Panc1 (cell line): Measurements from ENCODE around the gene AGPS. TPM values are rescaled to one million over a fixed set of nuclear protein-coding genes. Genes with fewer than 3 reads are reported as not detected.
"Not testable (repeated sequence)": the region's sequence is repeated elsewhere in the genome, so short reads cannot be mapped to it uniquely, and the experiment has no call there.

Source experiments
- ATAC-seq: fragments of 200-7000 bp; cut with Tn5 transposase; 2 replicates; pipeline ENCODE4 v1.9.1; 2020; ENCODE audit warnings: mild to moderate bottlenecking, moderate library complexity
- BruUV-seq: library from RNA; stranded (reverse); fragments of 400-500 nt; replicated peaks from 2 replicates; lab custom pipeline; 2021; lab: Mats Ljungman, UMichigan
- CTCF ChIA-PET: fragments of 300-600 bp; sonication (Branson Sonifier 250); formaldehyde crosslinking; loops from one replicate; lab custom pipeline; 2022; ENCODE audit warnings: antibody characterized with exemption; lab: Charles Lee
- POLR2A ChIA-PET: fragments of 300-600 bp; sonication (Branson Sonifier 250); formaldehyde crosslinking; loops from one replicate; lab custom pipeline; 2022; ENCODE audit warnings: antibody characterized with exemption; lab: Charles Lee
- DNase-seq: peaks from one replicate; pipeline ENCODE4 v3.0.0-alpha.2; 2010; ENCODE audit warnings: low read depth, low spot score
- H3K27ac ChIP-seq: 2 replicates; pipeline ENCODE4 v1.5.1; 2011; ENCODE audit warnings: mild to moderate bottlenecking, low read length, inconsistent platforms
- H3K27me3 ChIP-seq: fragments of 200-500 bp; sonication (Bioruptor generic); 2 replicates; pipeline ENCODE4 v1.6.0; 2014; ENCODE audit warnings: low read length, inconsistent platforms; ENCODE audit not compliant: control insufficient read depth, insufficient read depth
- H3K36me3 ChIP-seq: fragments of 200-500 bp; sonication (Bioruptor generic); 2 replicates; pipeline ENCODE4 v1.5.1; 2014; ENCODE audit warnings: inconsistent platforms, mild to moderate bottlenecking, low read length, moderate library complexity; ENCODE audit not compliant: control insufficient read depth, insufficient read depth
- H3K4me1 ChIP-seq: 2 replicates; pipeline ENCODE4 v1.5.1; 2011; ENCODE audit warnings: inconsistent platforms, mild to moderate bottlenecking, low read length, moderate library complexity; ENCODE audit not compliant: control insufficient read depth, insufficient read depth
- H3K4me3 ChIP-seq, 2 experiments: 2 replicates each; pipeline ENCODE4 v1.5.1; 2011 to 2012; ENCODE audit warnings: low read depth in 2 of 2, low read length in 2 of 2, mild to moderate bottlenecking in 2 of 2, inconsistent platforms in 1 of 2, moderate library complexity in 1 of 2
- H3K9me3 ChIP-seq: fragments of 200-500 bp; sonication (Bioruptor generic); 2 replicates; pipeline ENCODE4 v1.5.1; 2014; ENCODE audit warnings: low read depth, mild to moderate bottlenecking, inconsistent platforms, low read length, moderate library complexity; ENCODE audit not compliant: control insufficient read depth, insufficient read depth
- POLR2AphosphoS5 ChIP-seq: IDR thresholded peaks from 2 replicates; pipeline ENCODE4 v1.6.1; 2012; ENCODE audit warnings: mild to moderate bottlenecking, low read depth, low read length, moderate library complexity
- SIN3A ChIP-seq: IDR thresholded peaks from 2 replicates; pipeline ENCODE4 v1.6.1; 2012; ENCODE audit warnings: low read depth, mild to moderate bottlenecking, low read length, moderate library complexity, borderline replicate concordance; ENCODE audit not compliant: insufficient read depth
- TCF7L2 ChIP-seq: IDR thresholded peaks from 2 replicates; pipeline ENCODE4 v1.6.1; 2011; ENCODE audit warnings: mild to moderate bottlenecking, low read depth, low read length, inconsistent platforms
- in situ Hi-C: cut with HindIII; loops from 2 replicates; pipeline ENCODE4 v1.10.0; 2016; ENCODE audit warnings: low sequenced_read_pairs, low pct_unique_long_range_greater_than_20kb
- intact Hi-C: fragments of 100-400 bp; cut with micrococcal nuclease; formaldehyde crosslinking; loops from one replicate; pipeline ENCODE4 v1.10.0; 2022; ENCODE audit not compliant: unreplicated experiment
- total RNA-seq: library from RNA; stranded (reverse); gene quantifications from one replicate; pipeline ENCODE4 v1.2.1, GENCODE V29; 2021; ENCODE audit not compliant: unreplicated experiment
- TF ChIP-seq, protein P1 (sequence below): fragments of 450-650 bp; IDR thresholded peaks from 2 replicates; pipeline ENCODE4 v1.5.1; 2017; ENCODE audit warnings: mild to moderate bottlenecking
- TF ChIP-seq, protein P2 (sequence below), 2 experiments: IDR thresholded peaks; 2 replicates each; pipeline ENCODE4 v1.6.1; 2011 to 2012; ENCODE audit warnings: low read depth in 2 of 2, control low read depth in 1 of 2, low read length in 1 of 2, mild to moderate bottlenecking in 1 of 2, moderate library complexity in 1 of 2; ENCODE audit not compliant: insufficient read depth in 1 of 2

AGPS gene
- total RNA-seq, 1 experiment from 2014 or later = 68.7 TPM

DNA sequence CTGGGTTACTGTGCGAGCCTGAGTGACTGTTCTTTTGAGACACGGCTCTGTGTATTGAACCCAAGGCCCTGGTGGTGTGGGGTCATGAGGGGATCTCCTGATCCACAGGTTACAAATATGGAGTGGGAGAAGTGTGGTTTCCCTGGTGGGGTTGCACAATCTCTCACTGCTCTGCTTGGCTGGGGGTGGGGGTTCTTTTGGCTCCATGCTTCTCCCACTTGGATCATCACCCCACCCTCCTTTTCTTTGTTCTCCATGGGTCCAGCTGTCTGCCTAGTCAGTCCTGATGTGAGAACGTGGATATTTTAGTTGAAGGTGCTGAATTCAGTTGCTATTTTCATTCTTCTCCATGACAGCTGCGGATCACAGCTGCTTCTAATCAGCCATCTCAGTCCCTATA, 37.8 kb downstream of the AGPS start:
- H3K27ac ChIP-seq = no peak overlapping the region
- ChIA-PET POLR2A (no interaction called here), CTCF (no interaction called here)
- H3K9me3 ChIP-seq = peaks cover 36% of the 10 kb centered on the region; the same call in 1 of the 2 replicates
- no peaks in the 10 kb centered on the region for H3K27me3 ChIP-seq
- H3K4me3 ChIP-seq = no peak overlapping the region
- H3K4me1 ChIP-seq = no peaks in the 10 kb centered on the region
- intact Hi-C loops (no loop called here), in situ Hi-C loops (no loop called here)
- TF ChIP-seq, protein P1, sequence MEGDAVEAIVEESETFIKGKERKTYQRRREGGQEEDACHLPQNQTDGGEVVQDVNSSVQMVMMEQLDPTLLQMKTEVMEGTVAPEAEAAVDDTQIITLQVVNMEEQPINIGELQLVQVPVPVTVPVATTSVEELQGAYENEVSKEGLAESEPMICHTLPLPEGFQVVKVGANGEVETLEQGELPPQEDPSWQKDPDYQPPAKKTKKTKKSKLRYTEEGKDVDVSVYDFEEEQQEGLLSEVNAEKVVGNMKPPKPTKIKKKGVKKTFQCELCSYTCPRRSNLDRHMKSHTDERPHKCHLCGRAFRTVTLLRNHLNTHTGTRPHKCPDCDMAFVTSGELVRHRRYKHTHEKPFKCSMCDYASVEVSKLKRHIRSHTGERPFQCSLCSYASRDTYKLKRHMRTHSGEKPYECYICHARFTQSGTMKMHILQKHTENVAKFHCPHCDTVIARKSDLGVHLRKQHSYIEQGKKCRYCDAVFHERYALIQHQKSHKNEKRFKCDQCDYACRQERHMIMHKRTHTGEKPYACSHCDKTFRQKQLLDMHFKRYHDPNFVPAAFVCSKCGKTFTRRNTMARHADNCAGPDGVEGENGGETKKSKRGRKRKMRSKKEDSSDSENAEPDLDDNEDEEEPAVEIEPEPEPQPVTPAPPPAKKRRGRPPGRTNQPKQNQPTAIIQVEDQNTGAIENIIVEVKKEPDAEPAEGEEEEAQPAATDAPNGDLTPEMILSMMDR = no peak
- TF ChIP-seq, protein P2, sequence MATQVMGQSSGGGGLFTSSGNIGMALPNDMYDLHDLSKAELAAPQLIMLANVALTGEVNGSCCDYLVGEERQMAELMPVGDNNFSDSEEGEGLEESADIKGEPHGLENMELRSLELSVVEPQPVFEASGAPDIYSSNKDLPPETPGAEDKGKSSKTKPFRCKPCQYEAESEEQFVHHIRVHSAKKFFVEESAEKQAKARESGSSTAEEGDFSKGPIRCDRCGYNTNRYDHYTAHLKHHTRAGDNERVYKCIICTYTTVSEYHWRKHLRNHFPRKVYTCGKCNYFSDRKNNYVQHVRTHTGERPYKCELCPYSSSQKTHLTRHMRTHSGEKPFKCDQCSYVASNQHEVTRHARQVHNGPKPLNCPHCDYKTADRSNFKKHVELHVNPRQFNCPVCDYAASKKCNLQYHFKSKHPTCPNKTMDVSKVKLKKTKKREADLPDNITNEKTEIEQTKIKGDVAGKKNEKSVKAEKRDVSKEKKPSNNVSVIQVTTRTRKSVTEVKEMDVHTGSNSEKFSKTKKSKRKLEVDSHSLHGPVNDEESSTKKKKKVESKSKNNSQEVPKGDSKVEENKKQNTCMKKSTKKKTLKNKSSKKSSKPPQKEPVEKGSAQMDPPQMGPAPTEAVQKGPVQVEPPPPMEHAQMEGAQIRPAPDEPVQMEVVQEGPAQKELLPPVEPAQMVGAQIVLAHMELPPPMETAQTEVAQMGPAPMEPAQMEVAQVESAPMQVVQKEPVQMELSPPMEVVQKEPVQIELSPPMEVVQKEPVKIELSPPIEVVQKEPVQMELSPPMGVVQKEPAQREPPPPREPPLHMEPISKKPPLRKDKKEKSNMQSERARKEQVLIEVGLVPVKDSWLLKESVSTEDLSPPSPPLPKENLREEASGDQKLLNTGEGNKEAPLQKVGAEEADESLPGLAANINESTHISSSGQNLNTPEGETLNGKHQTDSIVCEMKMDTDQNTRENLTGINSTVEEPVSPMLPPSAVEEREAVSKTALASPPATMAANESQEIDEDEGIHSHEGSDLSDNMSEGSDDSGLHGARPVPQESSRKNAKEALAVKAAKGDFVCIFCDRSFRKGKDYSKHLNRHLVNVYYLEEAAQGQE (IDR thresholded peaks at IDR 0.05; ENCODE audit: insufficient read depth in 1 of 2, low read depth in 2 of 2, low read length in 1 of 2) = no peak
- no peak for TF ChIP-seq TCF7L2
- no peak for TF ChIP-seq POLR2AphosphoS5
- TF ChIP-seq SIN3A = no peak
- no TSS peak for BruUV-seq
- H3K36me3 ChIP-seq = no peaks in the 10 kb centered on the region; the same call in 1 of the 2 replicates
- DNase-seq = no peak
- ATAC-seq = no peak

DNA sequence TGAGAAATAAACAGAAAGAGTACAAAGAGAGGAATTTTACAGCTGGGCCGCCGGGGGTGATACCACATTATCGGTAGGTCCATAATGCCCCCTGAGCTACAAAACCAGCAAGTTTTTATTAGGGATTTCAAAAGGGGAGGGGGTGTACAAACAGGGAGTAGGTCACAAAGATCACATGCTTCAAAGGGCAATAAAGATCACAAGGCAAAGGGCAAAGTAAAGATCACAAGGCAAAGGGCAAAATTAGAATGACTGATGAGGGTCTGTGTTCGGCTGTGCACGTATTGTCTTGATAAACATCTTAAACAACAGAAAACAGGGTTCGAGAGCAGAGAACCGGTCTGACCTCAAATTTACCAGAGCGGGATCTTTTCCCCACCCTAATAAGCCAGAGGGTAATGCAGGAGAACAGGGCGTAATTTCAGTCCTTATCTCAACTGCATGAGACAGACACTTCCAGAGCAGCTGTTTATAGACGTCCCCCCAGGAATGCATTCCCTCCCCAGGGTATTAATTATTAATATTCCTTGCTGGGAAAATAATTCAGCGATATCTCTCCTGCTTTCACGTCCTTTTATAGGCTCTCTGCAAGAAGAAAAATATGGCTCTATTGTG, 38.6 kb downstream of the AGPS start:
- intact Hi-C loops, H3K27me3 ChIP-seq, H3K27ac ChIP-seq, H3K36me3 ChIP-seq, DNase-seq, H3K4me3 ChIP-seq, in situ Hi-C loops, BruUV-seq, POLR2A ChIA-PET, CTCF ChIA-PET, H3K4me1 ChIP-seq, ATAC-seq: not testable (repeated sequence)
- peaks cover 36% of the 10 kb centered on the region; the same call in 1 of the 2 replicates for H3K9me3 ChIP-seq

DNA sequence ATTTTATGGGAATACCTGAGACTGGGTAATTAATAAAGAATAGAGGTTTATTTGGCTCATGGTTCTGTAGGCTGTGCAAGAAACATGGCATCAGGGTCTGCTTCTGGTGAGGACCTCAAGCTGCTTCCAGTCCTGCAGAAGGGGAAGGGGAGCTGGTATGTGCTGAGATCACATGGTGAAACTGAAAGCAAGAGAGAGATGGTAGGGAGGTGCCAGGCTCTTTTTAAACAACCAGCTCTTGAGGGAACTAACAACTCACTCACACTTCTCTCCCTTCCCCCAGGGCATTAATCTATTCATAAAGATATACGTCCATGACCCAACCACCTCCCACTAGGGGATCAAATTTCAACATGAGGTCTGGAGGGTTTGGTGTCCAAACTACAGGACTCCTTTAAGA, 40.1 kb downstream of the AGPS start:
- POLR2A ChIA-PET = no interaction called here
- CTCF ChIA-PET = no interaction called here
- intact Hi-C loops = no loop called here
- H3K36me3 ChIP-seq = peaks cover 4% of the 10 kb centered on the region
- no peaks in the 10 kb centered on the region for H3K4me1 ChIP-seq
- H3K4me3 ChIP-seq = no peak overlapping the region
- ATAC-seq = no peak
- no peak for DNase-seq
- no TSS peak for BruUV-seq
- in situ Hi-C loops = no loop called here
- H3K27ac ChIP-seq = no peak overlapping the region
- H3K27me3 ChIP-seq = no peaks in the 10 kb centered on the region
- TF ChIP-seq SIN3A (no peak), POLR2AphosphoS5 (no peak), TCF7L2 (no peak)
- TF ChIP-seq, protein P2 (IDR thresholded peaks at IDR 0.05; ENCODE audit: insufficient read depth in 1 of 2, low read depth in 2 of 2, low read length in 1 of 2) = no peak
- TF ChIP-seq, protein P1 = no peak
- H3K9me3 ChIP-seq = peaks cover 28% of the 10 kb centered on the region; the same call in 1 of the 2 replicates
